Ramos (cell line): ENCODE data around the gene PCDHGA3.
"Not testable (repeated sequence)": the region's sequence is repeated elsewhere in the genome, so short reads cannot be mapped to it uniquely, and the experiment has no call there.

Experiments used
- in situ Hi-C: fragments of 300-500 bp; cut with MboI; formaldehyde crosslinking; loops from one replicate; pipeline ENCODE4 v1.14.3; 2022; ENCODE audit warnings: low sequenced_read_pairs; ENCODE audit not compliant: unreplicated experiment

The PCDHGA3 gene

DNA sequence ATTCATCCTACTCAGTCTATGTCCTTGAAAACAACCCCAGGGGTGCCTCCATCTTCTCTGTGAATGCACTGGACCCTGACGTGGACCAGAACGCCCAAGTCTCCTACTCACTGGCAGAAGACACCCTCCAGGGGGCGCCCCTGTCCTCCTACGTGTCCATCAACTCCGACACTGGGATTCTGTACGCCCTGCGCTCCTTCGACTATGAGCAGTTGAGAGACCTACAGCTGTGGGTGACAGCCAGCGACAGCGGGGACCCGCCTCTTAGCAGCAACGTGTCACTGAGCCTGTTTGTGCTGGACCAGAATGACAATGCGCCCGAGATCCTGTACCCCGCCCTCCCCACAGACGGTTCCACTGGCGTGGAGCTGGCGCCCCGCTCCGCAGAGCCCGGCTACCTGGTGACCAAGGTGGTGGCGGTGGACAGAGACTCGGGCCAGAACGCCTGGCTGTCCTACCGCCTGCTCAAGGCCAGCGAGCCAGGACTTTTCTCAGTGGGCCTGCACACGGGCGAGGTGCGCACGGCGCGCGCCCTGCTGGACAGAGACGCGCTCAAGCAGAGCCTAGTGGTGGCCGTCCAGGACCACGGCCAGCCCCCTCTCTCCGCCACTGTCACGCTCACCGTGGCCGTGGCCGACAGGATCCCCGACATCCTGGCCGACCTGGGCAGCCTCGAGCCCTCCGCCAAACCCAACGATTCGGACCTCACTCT is 32.0 kb downstream of the PCDHGA3 start:
- in situ Hi-C loops = not testable (repeated sequence)

DNA sequence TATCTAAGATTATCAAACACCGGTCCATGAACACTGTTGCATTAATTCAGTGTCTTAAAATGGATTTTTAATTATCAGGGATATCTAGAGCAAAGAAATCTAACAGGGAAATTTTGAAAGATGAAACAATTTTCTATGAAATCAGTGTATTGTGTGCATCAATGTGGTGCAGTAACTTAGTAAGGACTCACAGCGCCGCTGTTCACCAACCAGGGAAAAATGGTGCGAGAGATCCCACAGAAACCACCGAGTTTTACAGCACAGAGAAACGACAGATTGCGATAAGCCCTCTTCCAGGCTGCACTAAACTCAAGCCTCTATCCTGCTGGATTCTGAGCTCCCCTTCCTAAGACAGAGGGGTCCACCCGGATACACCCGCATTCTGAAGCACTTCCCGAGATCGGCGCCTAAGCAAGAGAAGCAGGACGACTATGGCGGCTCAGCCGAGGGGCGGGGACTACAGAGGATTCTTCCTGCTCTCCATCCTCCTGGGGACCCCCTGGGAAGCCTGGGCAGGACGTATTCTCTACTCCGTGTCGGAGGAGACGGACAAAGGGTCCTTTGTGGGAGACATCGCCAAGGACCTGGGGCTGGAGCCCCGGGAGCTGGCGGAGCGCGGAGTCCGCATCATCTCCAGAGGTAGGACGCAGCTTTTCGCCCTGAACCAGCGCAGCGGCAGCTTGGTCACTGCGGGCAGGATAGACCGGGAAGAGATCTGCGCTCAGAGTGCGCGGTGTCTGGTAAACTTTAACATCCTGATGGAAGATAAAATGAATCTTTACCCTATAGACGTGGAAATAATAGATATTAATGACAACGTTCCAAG is 39.1 kb downstream of the PCDHGA3 start, which contains the start of gene PCDHGA7:
Gene PCDHGA7, plus strand, starts transcription at position 274 of the 826 bp plus-strand sequence. Its CDS starts 158 bp downstream, at position 432.
- in situ Hi-C loops = no loop called here

GRCh38 chr5:141383345-141383744 is 39.7 kb downstream of the PCDHGA3 start:
- in situ Hi-C loops = no loop called here

- in situ Hi-C loops = no loop called here
Observed at GRCh38 chr5:141384471-141385267, 41.0 kb downstream of the PCDHGA3 start.

DNA sequence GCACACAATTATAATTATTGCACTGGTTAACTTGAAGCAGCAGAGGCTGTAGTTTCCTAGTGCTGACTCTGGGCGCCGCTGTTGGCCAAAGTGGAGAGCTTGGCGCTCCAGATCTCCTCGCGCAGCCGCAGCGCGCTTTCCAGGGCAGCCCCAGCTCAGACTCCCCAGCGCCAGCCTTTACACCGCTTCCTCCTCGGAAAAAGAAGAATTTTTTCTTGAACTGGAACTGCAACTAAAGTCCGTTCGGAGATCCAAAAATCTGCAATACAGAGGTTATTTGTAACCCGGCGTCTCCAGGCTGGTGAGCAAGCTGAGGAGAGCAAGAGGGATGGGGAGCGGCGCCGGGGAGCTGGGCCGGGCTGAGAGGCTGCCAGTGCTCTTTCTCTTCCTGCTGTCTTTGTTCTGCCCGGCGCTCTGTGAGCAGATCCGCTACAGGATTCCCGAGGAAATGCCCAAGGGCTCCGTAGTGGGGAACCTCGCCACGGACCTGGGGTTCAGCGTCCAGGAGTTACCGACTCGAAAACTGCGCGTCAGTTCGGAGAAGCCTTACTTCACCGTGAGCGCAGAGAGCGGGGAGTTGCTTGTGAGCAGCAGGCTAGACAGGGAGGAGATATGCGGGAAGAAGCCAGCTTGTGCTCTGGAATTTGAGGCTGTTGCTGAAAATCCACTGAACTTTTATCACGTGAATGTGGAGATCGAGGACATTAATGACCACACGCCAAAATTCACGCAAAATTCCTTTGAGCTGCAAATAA is 44.1 kb downstream of the PCDHGA3 start, which contains the start of gene PCDHGB4:
Gene PCDHGB4, plus strand, starts transcription at position 142 of the 755 bp plus-strand sequence. Its CDS starts 187 bp downstream, at position 329.
- in situ Hi-C loops = not testable (repeated sequence)

- in situ Hi-C loops = no loop called here
Observed at GRCh38 chr5:141388661-141389060, 45.0 kb downstream of the PCDHGA3 start.

- in situ Hi-C loops = no loop called here
Observed at GRCh38 chr5:141389153-141390042, 45.8 kb downstream of the PCDHGA3 start.

DNA sequence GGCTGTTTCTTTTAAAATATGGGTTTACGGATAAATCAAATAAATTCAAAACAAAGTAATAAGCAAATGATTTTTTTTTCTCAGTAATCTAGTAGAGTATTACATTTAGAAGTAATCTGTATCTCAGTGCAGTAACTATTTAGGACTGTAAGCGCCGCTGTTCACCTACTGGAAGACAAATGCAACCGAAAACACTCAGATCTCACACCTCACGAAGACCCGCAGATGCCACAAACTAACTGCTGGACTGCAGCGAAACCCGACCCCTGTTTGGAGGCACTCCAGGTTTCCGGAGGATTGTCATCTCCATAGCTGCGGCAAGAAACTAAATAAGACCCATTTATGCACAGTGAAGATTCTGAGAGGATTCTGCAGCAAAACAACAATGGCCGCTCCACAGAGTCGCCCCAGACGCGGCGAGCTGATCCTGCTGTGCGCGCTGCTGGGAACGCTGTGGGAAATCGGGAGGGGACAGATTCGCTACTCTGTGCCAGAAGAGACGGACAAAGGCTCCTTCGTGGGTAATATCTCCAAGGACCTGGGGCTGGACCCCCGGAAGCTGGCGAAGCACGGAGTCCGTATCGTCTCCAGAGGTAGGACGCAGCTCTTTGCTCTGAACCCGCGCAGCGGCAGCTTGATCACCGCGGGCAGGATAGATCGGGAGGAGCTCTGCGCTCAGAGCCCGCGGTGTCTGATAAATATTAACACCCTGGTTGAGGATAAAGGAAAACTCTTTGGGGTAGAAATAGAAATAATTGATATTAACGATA is 49.0 kb downstream of the PCDHGA3 start, which contains the start of gene PCDHGA8:
Gene PCDHGA8, plus strand, starts transcription at position 205 of the 770 bp plus-strand sequence. Its CDS starts 181 bp downstream, at position 386.
- in situ Hi-C loops = no loop called here

- in situ Hi-C loops = no loop called here
Observed at GRCh38 chr5:141393267-141393666, 49.6 kb downstream of the PCDHGA3 start.

- in situ Hi-C loops = not testable (repeated sequence)
Observed at GRCh38 chr5:141394401-141395187, 51.0 kb downstream of the PCDHGA3 start.
